ENCODE measurements around the gene EFHB. TPM values are rescaled to one million over a fixed set of nuclear protein-coding genes. Genes with fewer than 3 reads are reported as not detected.

The EFHB gene
- total RNA-seq, 3 donors from 2014 or later = 1.1 TPM; not detected in 2

DNA sequence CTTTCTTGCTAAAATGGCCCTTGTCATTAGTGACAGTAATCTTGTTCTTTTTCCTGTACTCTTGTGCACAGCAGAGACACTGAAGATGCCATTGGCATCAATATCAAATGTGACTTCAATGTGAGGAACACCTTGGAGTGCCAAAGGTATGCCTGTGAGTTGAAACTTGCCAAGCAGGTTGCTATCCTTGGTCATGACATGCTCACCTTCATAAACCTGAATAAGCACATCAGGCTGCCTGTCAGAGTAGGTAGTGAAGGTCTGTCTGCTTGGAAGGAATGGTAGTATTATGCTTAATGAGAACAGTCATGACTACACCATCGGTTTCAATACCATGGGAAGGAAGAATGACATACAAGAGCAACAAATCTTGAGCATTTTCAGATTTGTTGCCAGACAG is 6.6 kb upstream of the EFHB start:
- TF ChIP-seq, protein P1, sequence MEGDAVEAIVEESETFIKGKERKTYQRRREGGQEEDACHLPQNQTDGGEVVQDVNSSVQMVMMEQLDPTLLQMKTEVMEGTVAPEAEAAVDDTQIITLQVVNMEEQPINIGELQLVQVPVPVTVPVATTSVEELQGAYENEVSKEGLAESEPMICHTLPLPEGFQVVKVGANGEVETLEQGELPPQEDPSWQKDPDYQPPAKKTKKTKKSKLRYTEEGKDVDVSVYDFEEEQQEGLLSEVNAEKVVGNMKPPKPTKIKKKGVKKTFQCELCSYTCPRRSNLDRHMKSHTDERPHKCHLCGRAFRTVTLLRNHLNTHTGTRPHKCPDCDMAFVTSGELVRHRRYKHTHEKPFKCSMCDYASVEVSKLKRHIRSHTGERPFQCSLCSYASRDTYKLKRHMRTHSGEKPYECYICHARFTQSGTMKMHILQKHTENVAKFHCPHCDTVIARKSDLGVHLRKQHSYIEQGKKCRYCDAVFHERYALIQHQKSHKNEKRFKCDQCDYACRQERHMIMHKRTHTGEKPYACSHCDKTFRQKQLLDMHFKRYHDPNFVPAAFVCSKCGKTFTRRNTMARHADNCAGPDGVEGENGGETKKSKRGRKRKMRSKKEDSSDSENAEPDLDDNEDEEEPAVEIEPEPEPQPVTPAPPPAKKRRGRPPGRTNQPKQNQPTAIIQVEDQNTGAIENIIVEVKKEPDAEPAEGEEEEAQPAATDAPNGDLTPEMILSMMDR (IDR thresholded peaks at IDR 0.05) = no peak
- no peaks in the 10 kb centered on the region for H3K4me1 ChIP-seq (ENCODE audit: low read depth)
- no peaks in the 10 kb centered on the region for H3K36me3 ChIP-seq (ENCODE audit: low read depth)
- H3K9me3 ChIP-seq = no peaks in the 10 kb centered on the region
- DNase-seq (no peak), ATAC-seq (no peak)
- H3K4me3 ChIP-seq = no peak overlapping the region
- intact Hi-C loops (cut with DNase I, micrococcal nuclease) = loop anchor here in 1 of 2 donors (10.0 kb wide), 1 partner anchor 104 kb away; the partner anchor contains the start of gene KAT2B

DNA sequence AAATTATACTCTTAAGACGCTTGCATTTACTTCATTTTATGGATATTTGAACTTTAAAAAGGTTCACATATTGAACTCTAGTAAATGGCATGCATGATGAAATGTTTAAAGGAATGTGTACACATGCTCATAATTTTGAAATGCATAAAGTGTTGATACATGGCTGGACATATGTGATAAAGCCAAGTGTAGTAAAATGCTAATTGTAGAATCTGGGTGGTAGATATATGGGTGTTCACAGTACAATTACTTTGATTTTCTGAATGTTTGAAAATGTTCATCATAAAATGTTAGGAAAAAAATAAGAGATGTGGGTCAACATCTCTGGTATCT is 4.2 kb upstream of the EFHB start:
- TF ChIP-seq, protein P1 (IDR thresholded peaks at IDR 0.05) = no peak
- Histone ChIP-seq H3K36me3 (ENCODE audit: low read depth) (no peaks in the 10 kb centered on the region), H3K4me3 (no peak overlapping the region), H3K9me3 (no peaks in the 10 kb centered on the region), H3K4me1 (ENCODE audit: low read depth) (no peaks in the 10 kb centered on the region)
- intact Hi-C loops (cut with DNase I, micrococcal nuclease) = no loop called here
- ATAC-seq = no peak
- DNase-seq = no peak

DNA sequence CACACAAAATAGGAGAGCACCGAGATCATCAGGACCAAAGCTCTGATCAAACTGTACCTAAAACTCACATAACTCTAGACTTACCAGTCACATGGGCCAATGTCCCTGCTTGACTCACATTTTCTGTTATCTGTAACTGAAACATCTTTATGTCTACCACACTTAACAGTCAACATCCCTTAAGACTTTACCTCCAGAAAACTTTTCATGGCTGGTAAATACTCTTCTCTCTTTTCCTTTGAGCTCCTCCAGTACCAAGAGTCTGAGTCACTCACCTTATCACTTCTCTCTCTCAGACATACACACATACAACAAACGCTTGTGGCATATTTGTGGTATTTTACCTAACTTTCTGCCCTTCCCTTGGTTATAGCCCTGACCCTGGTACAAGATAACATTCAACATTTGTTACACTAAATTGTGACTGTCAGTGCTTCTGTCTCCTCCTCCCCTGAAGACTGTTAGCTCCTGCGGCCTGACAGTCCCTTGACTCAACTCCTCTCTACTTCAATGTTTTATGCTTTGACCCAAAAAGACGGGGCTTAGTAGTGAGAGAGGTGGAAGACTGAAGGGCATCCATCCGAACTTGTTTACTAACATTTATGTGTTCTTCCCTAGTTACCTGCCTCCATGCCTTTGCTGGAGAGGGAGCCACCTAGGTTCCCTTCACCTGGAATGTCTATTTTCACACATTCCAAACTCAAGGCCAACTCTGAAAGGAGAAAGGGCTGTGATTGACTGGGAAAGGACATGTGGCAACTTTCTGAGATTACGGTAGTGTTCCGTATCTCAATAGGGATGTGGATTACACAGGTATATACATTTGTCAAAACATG is 3.7 kb upstream of the EFHB start:
- DNase-seq (no peak), ATAC-seq (no peak)
- intact Hi-C loops (cut with DNase I, micrococcal nuclease) = no loop called here
- no peaks in the 10 kb centered on the region for H3K9me3 ChIP-seq
- H3K4me3 ChIP-seq = no peak overlapping the region
- TF ChIP-seq, protein P1 (IDR thresholded peaks at IDR 0.05) = no peak
- no peaks in the 10 kb centered on the region for H3K36me3 ChIP-seq (ENCODE audit: low read depth)
- H3K4me1 ChIP-seq (ENCODE audit: low read depth) = no peaks in the 10 kb centered on the region

DNA sequence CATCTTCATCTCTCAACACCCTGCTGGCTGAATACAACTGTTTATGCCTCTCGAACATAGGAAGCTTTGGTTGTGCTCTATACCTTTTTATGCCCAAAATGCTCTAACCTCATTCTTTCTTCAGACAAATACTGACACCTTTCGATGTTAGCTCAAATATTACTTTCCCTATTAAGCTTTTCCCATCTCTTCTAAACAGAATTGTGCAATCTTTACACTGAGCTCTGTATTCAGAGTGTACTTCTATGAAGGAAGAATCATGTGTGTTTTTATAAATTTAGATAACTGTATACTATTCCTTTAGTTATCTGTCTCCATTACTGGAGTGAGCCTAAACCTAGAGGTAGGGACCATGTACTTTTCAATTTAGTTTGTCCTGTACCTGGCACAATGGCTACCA is 1.6 kb downstream of the EFHB start:
- H3K36me3 ChIP-seq (ENCODE audit: low read depth) = no peaks in the 10 kb centered on the region
- DNase-seq = no peak

DNA sequence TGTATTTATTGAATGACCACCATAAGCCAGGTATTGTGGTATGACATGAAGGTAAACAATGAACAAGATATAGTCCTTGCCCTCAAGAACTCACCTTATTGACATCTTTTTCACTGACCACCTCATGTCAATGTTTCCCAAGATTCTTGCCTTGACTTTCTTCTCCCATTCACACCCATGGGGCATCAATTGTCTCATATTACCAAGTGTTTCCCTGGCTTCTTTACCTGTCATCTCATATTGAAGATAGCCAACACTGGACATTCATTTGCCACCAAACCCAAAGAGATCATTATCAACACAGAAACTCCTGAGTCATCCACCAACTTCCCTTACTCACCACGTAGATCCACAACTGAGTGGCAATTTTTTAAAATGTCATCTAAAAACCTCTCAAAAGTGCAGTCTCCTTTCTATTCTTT is 2.2 kb downstream of the EFHB start:
- intact Hi-C loops (cut with DNase I, micrococcal nuclease) = no loop called here
- DNase-seq (no peak), ATAC-seq (no peak)
- Histone ChIP-seq H3K9me3 (no peaks in the 10 kb centered on the region), H3K4me3 (no peak overlapping the region), H3K36me3 (ENCODE audit: low read depth) (no peaks in the 10 kb centered on the region), H3K4me1 (ENCODE audit: low read depth) (no peaks in the 10 kb centered on the region)
- TF ChIP-seq, protein P1 (IDR thresholded peaks at IDR 0.05) = no peak

More for the DNA sequence above, 1.6 kb downstream of the EFHB start:
- TF ChIP-seq, protein P1 (IDR thresholded peaks at IDR 0.05) = no peak
- no peaks in the 10 kb centered on the region for H3K9me3 ChIP-seq
- intact Hi-C loops (cut with DNase I, micrococcal nuclease) = no loop called here
- no peaks in the 10 kb centered on the region for H3K4me1 ChIP-seq (ENCODE audit: low read depth)
- no peak for ATAC-seq
- H3K4me3 ChIP-seq = no peak overlapping the region

Data from mucosa of descending colon (tissue), 3 donors.